ENCODE data around the gene AOPEP. TPM values are rescaled to one million over a fixed set of nuclear protein-coding genes. Genes with fewer than 3 reads are reported as not detected.
"Not testable (repeated sequence)": the region's sequence is repeated elsewhere in the genome, so short reads cannot be mapped to it uniquely, and the experiment has no call there.

The AOPEP gene
- total RNA-seq, 2 experiments from 2014 or later = 6.9 to 7.0 TPM

DNA sequence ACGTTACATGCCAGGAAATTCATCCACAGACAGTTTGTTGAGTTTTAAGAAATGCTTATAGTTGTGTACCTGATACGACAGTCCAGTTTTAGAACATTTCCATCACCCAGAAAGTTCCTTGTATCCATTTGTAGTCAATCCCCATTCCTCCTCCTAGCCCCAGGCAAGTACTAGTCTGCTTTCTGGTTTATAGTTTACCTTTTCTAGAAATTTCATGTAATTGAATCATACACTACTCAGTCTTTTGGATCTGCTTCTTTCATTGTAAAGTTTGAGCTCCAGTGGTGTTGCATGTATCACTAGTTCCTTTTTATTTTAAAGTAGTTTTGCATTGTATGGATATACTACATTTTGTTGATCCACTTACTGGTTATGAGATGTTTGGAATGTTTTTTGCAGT lies 291.2 kb downstream of the AOPEP start:
- H3K9me3 ChIP-seq (ENCODE audit: control insufficient read depth in 1 of 2, insufficient read depth in 1 of 2, low read length in 2 of 2) = no peaks in the 10 kb centered on the region
- H3K4me3 ChIP-seq (ENCODE audit: low read length) = no peak overlapping the region
- DNase-seq = no peak
- Mint-ChIP-seq H3K4me1 (ENCODE audit: low read depth) (no peaks in the 10 kb centered on the region), H3K27ac (no peak overlapping the region), H3K4me3 (no peak overlapping the region), H3K9me3 (no peaks in the 10 kb centered on the region), H3K27me3 (no peaks in the 10 kb centered on the region), H3K36me3 (ENCODE audit: low read depth) (no peaks in the 10 kb centered on the region)
- no peaks in the 10 kb centered on the region for H3K36me3 ChIP-seq (ENCODE audit: insufficient read depth, low read length)
- intact Hi-C loops (cut with DNase I, micrococcal nuclease) = no loop called here
- POLR2A ChIA-PET = no interaction called here
- no peak for TF ChIP-seq CTCF (IDR thresholded peaks at IDR 0.05)
- H3K27ac ChIP-seq (ENCODE audit: low read depth in 1 of 2, low read length in 2 of 2) = no peak overlapping the region
- CTCF ChIA-PET = no interaction called here
- no peaks in the 10 kb centered on the region for H3K27me3 ChIP-seq (ENCODE audit: control insufficient read depth in 1 of 2, insufficient read depth in 2 of 2, low read length in 2 of 2)
- ATAC-seq (ENCODE audit: poor library complexity) = no peak
- H3K4me1 ChIP-seq (ENCODE audit: insufficient read depth, low read length) = no peaks in the 10 kb centered on the region

DNA sequence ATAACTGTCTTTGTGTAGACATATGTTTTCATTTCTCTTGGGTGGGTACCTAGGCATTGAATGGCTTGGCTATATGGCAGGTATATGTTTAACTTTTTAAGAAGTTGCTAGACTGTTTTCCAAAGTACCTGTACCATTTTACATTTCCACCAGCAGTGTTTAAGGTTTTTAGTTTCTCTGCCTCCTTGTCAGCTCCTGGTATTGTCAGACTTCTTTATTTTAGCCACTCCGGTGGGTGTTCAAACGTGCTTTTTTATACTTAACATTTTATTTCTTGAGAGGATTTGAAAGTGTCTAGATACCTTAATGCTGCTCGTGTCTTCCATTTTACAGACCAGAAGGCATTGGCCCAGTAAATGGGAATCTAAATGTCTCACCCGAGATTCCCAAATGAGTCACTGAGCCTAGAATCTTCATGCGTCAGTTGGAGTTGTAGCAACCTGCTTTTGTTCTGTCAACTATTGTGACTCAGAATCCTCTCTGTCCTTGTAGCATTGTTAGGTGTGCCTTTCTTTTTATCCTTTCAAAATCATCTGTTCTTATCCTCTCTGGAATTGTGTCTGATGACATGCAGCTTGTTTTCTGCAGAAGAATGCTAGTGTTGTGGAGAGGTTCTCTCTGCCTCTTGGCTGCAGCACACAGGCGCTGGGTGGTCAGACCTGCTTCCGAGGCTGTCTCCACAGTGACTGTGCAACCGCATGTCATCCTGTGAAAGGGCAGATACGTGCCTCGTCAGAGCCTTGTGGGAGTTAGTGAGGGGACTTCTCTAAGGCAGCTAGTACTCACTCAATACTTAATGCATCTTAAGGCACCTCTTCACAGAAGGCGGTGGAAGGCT lies 291.8 kb downstream of the AOPEP start:
- POLR2A ChIA-PET = no interaction called here
- CTCF ChIA-PET = no interaction called here
- Mint-ChIP-seq H3K4me1 (ENCODE audit: low read depth) (no peaks in the 10 kb centered on the region), H3K36me3 (ENCODE audit: low read depth) (no peaks in the 10 kb centered on the region), H3K9me3 (no peaks in the 10 kb centered on the region), H3K27me3 (no peaks in the 10 kb centered on the region), H3K27ac (no peak overlapping the region), H3K4me3 (no peak overlapping the region)
- no peaks in the 10 kb centered on the region for H3K9me3 ChIP-seq (ENCODE audit: control insufficient read depth in 1 of 2, insufficient read depth in 1 of 2, low read length in 2 of 2)
- TF ChIP-seq CTCF (IDR thresholded peaks at IDR 0.05) = no peak
- DNase-seq (no peak), ATAC-seq (ENCODE audit: poor library complexity) (no peak)
- intact Hi-C loops (cut with DNase I, micrococcal nuclease) = no loop called here
- no peaks in the 10 kb centered on the region for H3K27me3 ChIP-seq (ENCODE audit: control insufficient read depth in 1 of 2, insufficient read depth in 2 of 2, low read length in 2 of 2)
- H3K4me3 ChIP-seq (ENCODE audit: low read length) = no peak overlapping the region
- no peaks in the 10 kb centered on the region for H3K4me1 ChIP-seq (ENCODE audit: insufficient read depth, low read length)
- no peaks in the 10 kb centered on the region for H3K36me3 ChIP-seq (ENCODE audit: insufficient read depth, low read length)
- no peak overlapping the region for H3K27ac ChIP-seq (ENCODE audit: low read depth in 1 of 2, low read length in 2 of 2)

DNA sequence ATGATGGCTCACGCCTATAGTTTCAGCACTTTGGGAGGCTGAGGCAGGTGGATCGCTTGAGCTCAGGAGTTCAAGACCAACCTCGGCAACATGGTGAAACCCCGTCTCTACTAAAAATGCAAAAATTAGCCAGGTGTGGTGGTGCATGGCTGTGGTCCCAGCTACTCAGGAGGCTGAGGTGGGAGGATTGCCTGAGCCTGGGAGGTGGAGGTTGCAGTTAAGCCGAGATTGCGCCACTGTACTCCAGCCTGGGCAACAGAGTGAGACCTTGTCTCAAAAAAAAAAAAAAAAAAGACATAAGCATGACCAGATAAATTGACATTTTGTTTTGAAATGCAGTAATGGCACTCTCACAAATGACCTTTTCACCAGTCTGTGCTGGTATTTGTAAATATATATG lies 294.1 kb downstream of the AOPEP start:
- H3K27ac ChIP-seq (ENCODE audit: low read depth in 1 of 2, low read length in 2 of 2); H3K4me1 Mint-ChIP-seq (ENCODE audit: low read depth); H3K27me3 ChIP-seq (ENCODE audit: control insufficient read depth in 1 of 2, insufficient read depth in 2 of 2, low read length in 2 of 2); H3K9me3 Mint-ChIP-seq; ATAC-seq (ENCODE audit: poor library complexity); H3K36me3 Mint-ChIP-seq (ENCODE audit: low read depth); H3K4me1 ChIP-seq (ENCODE audit: insufficient read depth, low read length); H3K36me3 ChIP-seq (ENCODE audit: insufficient read depth, low read length); H3K4me3 Mint-ChIP-seq; H3K27ac Mint-ChIP-seq; DNase-seq; POLR2A ChIA-PET; intact Hi-C loops (cut with DNase I, micrococcal nuclease); H3K4me3 ChIP-seq (ENCODE audit: low read length); CTCF ChIA-PET; H3K9me3 ChIP-seq (ENCODE audit: control insufficient read depth in 1 of 2, insufficient read depth in 1 of 2, low read length in 2 of 2); H3K27me3 Mint-ChIP-seq: not testable (repeated sequence)

All from CD4-positive, alpha-beta T cell (primary cell).